ENCODE measurements around the gene HNMT. TPM values are rescaled to one million over a fixed set of nuclear protein-coding genes. Genes with fewer than 3 reads are reported as not detected.
"Not testable (repeated sequence)": the region's sequence is repeated elsewhere in the genome, so short reads cannot be mapped to it uniquely, and the experiment has no call there.

The HNMT gene
- polyA plus RNA-seq, 1 donor from 2014 or later, result not detected

DNA sequence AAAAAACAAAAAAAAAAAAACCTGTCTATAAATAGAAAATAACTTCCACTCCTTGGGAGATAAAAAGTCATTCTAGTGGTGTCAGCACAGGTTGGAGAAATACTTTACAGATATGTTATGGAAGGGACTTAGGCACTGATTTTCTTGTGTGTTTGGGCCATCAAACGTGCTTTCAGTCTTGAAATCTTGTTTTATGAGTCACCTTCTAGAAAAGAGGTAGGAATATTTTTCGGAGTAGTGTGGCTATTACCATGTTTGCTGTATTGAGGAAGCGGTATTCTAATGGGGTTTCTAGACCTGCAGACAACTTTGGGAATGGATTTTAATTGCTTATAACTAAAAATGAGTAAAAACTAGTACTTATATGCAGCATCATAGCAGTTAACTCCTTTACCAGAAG is 12.0 kb downstream of the HNMT start:
- H3K27me3 Mint-ChIP-seq, result peaks cover 2% of the 10 kb centered on the region
- H3K4me1 Mint-ChIP-seq, result no peaks in the 10 kb centered on the region
- H3K4me3 Mint-ChIP-seq, result no peak overlapping the region
- H3K27ac Mint-ChIP-seq, result no peak overlapping the region
- no peaks in the 10 kb centered on the region for H3K36me3 Mint-ChIP-seq
- no peaks in the 10 kb centered on the region for H3K9me3 Mint-ChIP-seq

DNA sequence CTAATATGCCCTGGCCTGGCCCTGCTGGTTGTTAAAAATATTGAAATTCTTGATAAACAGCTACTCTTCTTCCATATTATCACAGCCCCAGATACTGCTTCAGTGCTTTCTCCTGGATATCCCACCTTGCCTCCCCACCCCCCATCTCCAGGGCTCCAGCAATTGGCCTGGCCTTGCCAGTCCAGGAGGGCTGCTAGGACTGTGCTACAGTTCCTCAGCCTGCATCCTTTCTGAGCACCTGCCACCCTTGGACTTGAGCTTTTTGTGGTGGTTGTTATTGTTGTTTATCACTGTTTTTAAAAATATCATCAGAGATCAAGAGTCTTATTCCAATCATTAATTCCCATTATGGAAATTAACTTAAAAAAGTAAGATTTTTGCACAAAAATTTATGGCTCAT is 13.5 kb downstream of the HNMT start:
- no peak overlapping the region for H3K27ac Mint-ChIP-seq
- H3K4me3 Mint-ChIP-seq, result no peak overlapping the region
- no peaks in the 10 kb centered on the region for H3K36me3 Mint-ChIP-seq
- no peaks in the 10 kb centered on the region for H3K4me1 Mint-ChIP-seq
- no peaks in the 10 kb centered on the region for H3K9me3 Mint-ChIP-seq
- H3K27me3 Mint-ChIP-seq, result peaks cover 2% of the 10 kb centered on the region

DNA sequence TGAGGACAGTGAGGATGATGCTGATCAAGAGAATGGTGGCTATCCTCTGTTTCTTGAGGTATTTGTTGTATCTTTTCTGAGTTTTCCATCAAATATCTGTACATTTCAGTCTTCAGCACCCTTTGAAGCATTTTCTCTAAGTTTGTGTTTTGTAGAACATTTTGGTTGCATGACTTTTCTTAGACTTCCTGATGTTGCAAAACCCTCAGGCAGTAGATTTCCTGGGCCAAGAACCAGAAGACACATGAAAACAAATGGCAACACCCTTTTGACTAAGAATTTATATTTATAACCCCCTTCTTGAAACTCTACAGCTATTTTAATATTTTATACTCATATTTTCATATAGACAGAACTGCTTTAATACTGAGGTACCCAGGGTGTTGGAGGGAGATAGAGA is 16.2 kb downstream of the HNMT start:
- H3K9me3 Mint-ChIP-seq, result no peaks in the 10 kb centered on the region
- no peak overlapping the region for H3K4me3 Mint-ChIP-seq
- no peaks in the 10 kb centered on the region for H3K36me3 Mint-ChIP-seq
- no peak overlapping the region for H3K27ac Mint-ChIP-seq
- H3K4me1 Mint-ChIP-seq, result no peaks in the 10 kb centered on the region
- peaks cover 2% of the 10 kb centered on the region for H3K27me3 Mint-ChIP-seq

DNA sequence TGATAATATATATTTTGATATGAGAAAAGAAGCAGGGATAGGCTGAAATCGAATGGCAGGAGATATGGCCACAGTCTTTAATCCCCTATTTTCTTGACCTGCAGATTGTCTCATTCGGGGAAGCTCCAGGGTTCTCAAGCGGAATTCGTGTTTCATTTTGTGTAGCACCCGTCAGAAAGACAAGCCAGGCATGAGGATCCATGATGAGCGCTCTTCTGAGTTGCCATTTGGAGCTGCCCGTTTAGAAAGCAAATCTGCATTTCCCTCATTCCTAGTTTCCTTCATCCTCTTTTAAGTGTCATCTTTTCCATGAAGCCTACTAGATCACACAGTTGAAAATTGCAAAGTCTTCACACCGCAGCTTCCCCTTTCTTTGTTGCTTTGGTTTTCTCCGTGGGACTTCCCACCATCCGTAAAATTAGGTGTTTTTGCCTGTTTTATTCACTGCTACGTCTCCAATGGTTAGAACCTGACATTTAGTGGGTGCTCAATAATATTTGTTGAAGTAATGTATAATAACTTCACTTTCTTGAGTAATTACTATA is 16.9 kb downstream of the HNMT start:
- H3K4me1 Mint-ChIP-seq, result no peaks in the 10 kb centered on the region
- H3K36me3 Mint-ChIP-seq, result no peaks in the 10 kb centered on the region

DNA sequence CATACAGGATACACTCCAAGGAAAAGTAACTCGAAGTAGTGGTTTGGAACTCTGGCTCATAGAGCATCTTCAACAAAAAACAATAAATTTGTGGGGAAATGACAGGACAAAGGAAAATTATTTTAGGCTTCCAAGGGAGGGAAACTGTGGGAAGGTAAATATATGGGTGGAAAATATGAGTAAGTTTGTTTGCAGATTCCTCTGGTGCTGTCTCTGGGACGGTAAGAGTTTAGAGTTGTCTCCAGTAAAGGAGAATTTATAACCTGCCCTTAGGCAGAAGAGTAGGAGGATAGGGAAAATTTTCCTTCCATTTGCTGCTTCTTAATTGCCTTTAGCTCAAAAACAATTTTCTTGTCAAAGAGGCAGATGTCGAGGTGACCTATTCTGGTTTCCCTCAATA is 19.3 kb downstream of the HNMT start:
- H3K27ac Mint-ChIP-seq, result no peak overlapping the region
- no peaks in the 10 kb centered on the region for H3K36me3 Mint-ChIP-seq

More for the DNA sequence above, 16.9 kb downstream of the HNMT start:
- Mint-ChIP-seq H3K4me3 (no peak overlapping the region), H3K9me3 (no peaks in the 10 kb centered on the region), H3K27ac (no peak overlapping the region), H3K27me3 (peaks cover 1% of the 10 kb centered on the region)

DNA sequence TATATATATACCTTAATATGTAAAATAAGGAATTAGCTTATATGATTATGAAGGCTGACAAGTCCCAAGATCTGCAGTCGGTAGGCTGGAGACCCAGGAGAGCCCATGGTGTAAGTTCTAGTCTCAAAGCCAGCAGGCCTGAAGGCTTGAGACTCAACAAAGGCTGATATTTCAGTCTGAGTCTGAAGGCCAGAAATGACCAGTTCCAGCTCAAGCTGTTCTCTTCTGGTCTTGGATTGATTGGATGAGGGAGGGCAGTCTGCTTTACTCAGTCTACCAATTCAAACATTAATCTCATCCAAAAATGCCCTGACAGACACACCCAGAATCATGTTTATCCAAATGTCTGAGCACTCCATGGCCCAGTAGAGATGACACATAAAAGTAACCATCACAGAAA is 22.0 kb downstream of the HNMT start:
- Mint-ChIP-seq H3K4me1 (no peaks in the 10 kb centered on the region), H3K9me3 (peaks cover 0 to 2% (median 0%) of the 10 kb centered on the region in 3 donors), H3K27me3 (peaks cover 3% of the 10 kb centered on the region)

More for the DNA sequence above, 19.3 kb downstream of the HNMT start:
- H3K27me3 Mint-ChIP-seq, result peaks cover 3% of the 10 kb centered on the region
- H3K9me3 Mint-ChIP-seq, result peaks cover 0 to 2% (median 0%) of the 10 kb centered on the region in 3 donors
- no peaks in the 10 kb centered on the region for H3K4me1 Mint-ChIP-seq
- H3K4me3 Mint-ChIP-seq, result no peak overlapping the region

DNA sequence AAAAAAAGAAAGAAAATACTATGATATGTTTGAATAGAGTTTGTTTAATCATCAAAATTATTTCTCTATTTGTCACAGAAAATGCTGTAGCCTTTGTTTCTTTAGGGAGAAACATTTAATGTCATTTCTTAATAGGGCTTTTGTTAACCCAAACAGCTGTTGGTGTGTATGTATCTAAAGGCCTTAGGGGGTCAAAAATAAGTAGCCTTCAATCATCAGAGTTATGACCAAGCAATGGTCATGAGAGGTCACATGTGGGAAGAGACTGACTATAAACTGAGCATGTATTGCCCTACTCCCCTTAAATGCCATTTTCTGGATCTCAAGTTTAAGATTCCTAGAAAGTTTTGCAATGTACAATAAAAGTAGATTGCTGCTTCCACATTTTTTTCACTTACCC is 22.7 kb downstream of the HNMT start:
- no peak overlapping the region for H3K27ac Mint-ChIP-seq
- H3K4me3 Mint-ChIP-seq, result no peak overlapping the region
- H3K4me1 Mint-ChIP-seq, result no peaks in the 10 kb centered on the region
- H3K36me3 Mint-ChIP-seq, result peaks cover 2% of the 10 kb centered on the region
- H3K9me3 Mint-ChIP-seq, result peaks cover 0 to 2% (median 0%) of the 10 kb centered on the region in 3 donors
- H3K27me3 Mint-ChIP-seq, result peaks cover 3% of the 10 kb centered on the region

More for the DNA sequence above, 22.0 kb downstream of the HNMT start:
- H3K27ac Mint-ChIP-seq, result no peak overlapping the region
- no peak overlapping the region for H3K4me3 Mint-ChIP-seq
- H3K36me3 Mint-ChIP-seq, result peaks cover 2% of the 10 kb centered on the region

DNA sequence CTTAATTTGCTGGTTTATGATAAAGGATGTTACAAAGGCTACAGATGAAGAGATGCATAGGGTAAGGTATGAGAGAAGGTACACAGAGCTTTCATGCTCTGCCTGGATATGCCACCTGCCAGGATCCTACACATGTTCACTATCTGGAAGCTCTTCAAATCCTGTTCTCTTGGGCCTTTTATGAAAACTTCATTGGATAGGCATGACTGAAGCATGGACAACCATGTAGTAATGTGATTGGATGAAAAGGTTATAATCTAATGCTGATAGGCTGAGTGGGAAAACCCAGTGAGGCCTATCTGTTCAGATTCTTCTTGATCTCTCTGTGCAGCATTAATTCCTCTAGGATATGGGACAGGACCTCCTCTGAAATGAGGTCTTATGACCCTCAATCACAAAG is 26.8 kb downstream of the HNMT start:
- H3K4me1 Mint-ChIP-seq, result no peaks in the 10 kb centered on the region
- peaks cover 2% of the 10 kb centered on the region for H3K36me3 Mint-ChIP-seq
- H3K4me3 Mint-ChIP-seq, result no peak overlapping the region
- peaks cover 3% of the 10 kb centered on the region for H3K27me3 Mint-ChIP-seq
- no peak overlapping the region for H3K27ac Mint-ChIP-seq
- H3K9me3 Mint-ChIP-seq, result peaks cover 2 to 4% (median 4%) of the 10 kb centered on the region in 3 donors

DNA sequence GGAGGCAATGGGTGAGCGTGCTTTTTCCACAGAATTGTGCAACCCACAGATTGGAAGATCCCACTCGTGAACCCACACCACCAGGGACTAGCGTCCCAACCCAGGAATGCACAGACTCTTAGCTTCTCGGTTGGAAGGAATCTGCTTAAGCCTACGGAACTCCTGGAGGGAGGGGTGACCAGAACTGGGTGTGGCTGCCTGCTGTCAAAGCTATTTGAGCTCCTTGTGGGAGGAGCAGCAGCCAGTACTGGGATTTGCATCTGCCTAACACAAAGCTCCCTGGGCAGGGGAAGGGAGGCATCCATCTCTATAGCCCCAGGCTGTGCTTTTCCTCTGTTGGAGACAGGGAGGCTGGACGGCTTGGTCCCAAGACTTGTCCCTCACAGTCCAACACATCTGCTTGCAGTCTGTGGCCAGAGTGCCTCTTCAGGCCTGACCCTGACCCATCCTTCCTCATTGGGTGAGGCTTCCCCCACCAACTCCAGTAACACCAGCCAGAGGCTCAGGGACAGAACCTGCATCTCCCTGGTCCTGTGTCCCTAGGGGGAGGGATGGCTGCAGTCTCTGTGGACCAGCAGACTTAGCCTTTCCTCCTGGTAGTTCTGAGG is 27.9 kb downstream of the HNMT start:
- Mint-ChIP-seq H3K4me1 (no peaks in the 10 kb centered on the region), H3K36me3 (peaks cover 2% of the 10 kb centered on the region), H3K4me3 (no peak overlapping the region), H3K27me3 (peaks cover 3% of the 10 kb centered on the region), H3K27ac (no peak overlapping the region), H3K9me3 (peaks cover 2 to 8% (median 4%) of the 10 kb centered on the region in 3 donors)

DNA sequence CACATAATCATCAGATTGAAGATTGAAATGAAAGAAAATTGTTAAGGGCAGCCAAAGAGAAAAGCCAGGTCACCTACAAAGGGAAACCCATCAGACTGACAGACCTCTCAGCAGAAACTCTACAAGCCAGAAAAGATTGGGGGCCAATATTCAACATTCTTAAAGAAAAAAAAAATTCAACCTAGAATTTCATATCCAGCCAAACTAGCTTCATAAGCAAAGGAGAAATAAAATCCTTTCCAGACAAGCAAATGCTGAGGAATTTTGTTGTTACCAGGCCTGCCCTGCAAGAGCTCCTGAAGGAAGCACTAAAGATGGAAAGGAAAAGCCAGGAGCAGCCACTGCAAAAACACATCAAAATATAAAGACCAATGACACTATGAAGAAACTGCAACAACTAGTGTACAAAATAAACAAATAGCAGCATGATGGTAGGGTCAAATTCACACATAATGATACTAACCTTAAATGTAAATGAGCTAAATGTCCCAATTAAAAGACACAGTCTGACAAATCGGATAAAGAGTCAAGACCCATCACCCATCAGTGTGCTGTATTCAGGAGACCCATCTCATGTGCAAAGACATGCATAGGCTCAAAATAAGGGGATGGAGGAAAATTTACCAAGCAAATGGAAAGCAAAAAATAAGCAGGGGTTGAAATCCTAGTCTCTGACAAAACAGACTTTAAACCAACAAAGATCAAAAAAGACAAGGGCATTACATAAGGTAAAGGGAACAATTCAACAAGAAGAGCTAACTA is 29.6 kb downstream of the HNMT start:
- H3K4me1 Mint-ChIP-seq, H3K4me3 Mint-ChIP-seq, H3K27ac Mint-ChIP-seq: not testable (repeated sequence)

DNA sequence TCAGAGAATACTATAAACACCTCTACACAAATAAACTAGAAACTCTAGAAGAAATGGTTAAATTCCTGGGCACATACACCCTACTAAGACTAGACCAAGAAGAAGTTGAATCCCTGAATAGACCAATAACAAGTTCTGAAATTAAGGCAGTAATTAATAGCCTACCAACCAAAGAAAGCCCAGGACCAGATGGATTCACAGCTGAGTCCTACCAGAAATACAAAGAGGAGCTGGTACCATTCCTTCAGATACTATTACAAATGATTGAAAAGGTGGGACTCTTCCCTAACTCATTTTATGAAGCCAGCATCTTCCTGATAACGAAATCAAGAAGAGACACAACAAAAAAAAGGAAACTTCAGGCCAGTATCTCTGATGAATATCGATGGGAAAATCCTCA is 31.1 kb downstream of the HNMT start:
- not testable (repeated sequence) for H3K27ac Mint-ChIP-seq, H3K4me3 Mint-ChIP-seq, H3K4me1 Mint-ChIP-seq, H3K27me3 Mint-ChIP-seq, H3K36me3 Mint-ChIP-seq, H3K9me3 Mint-ChIP-seq

More for the DNA sequence above, 29.6 kb downstream of the HNMT start:
- not testable (repeated sequence) for H3K27me3 Mint-ChIP-seq, H3K9me3 Mint-ChIP-seq, H3K36me3 Mint-ChIP-seq

DNA sequence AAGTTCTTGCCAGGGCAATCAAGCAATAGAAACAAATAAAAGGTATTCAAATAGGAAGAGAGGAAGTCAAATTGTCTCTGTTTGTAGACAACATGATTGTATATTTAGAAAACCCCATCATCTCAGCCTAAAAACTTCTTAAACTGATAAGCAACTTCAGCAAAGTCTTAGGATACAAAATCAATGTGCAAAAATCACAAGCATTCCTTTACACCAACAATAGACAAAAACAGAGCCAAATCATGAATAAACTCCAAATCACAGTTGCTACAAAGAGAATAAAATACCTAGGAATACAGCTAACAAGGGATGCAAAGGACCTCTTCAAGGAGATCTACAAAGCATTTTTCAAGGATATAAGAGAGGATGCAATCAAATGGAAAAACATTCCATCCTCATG is 31.9 kb downstream of the HNMT start:
- not testable (repeated sequence) for H3K4me3 Mint-ChIP-seq, H3K27me3 Mint-ChIP-seq, H3K9me3 Mint-ChIP-seq

DNA sequence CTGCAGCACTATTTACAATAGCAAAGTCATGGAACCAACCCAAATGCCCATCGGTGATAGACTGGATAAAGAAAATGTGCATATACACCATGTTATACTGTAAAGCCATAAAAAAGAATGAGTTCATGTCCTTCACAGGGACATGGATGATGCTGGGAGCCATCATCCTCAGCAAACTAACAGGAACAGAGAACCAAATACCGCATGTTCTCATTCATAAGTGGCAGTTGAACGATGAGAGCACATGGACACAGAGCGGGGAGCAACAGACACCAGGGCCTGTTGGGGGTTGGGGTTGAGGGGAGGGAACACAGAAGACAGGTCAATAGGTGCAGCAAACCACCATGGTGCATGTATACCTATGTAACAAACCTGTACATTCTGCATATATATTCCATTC is 33.5 kb downstream of the HNMT start:
- Mint-ChIP-seq H3K27me3 (no peaks in the 10 kb centered on the region), H3K4me3 (no peak overlapping the region), H3K4me1 (no peaks in the 10 kb centered on the region)

More for the DNA sequence above, 31.9 kb downstream of the HNMT start:
- not testable (repeated sequence) for H3K27ac Mint-ChIP-seq, H3K4me1 Mint-ChIP-seq, H3K36me3 Mint-ChIP-seq

DNA sequence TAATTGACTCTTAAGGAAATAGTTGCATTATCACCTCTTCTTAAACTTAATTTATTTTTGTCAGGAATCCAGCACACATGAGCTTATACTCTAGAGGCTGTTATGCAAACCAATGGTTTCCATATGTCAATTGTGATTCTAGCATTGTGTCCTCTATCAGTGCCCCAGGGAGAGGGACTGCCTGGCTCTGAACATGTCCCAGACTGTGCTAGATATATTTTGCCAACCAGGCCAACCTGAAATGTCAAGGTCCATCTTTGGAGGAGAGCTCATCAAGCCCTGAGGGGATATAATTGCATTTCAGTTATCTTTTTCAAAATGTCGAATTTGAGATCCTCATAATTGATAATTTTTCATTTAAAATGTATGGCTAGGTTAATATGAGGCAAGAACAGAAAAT is 34.2 kb downstream of the HNMT start:
- Mint-ChIP-seq H3K27me3 (no peaks in the 10 kb centered on the region), H3K27ac (no peak overlapping the region), H3K9me3 (peaks cover under 1 to 3% (median 2%) of the 10 kb centered on the region in 3 donors), H3K36me3 (no peaks in the 10 kb centered on the region), H3K4me3 (no peak overlapping the region), H3K4me1 (no peaks in the 10 kb centered on the region)

More for the DNA sequence above, 33.5 kb downstream of the HNMT start:
- peaks cover 4 to 5% (median 4%) of the 10 kb centered on the region in 3 donors for H3K9me3 Mint-ChIP-seq
- no peak overlapping the region for H3K27ac Mint-ChIP-seq
- H3K36me3 Mint-ChIP-seq, result no peaks in the 10 kb centered on the region

DNA sequence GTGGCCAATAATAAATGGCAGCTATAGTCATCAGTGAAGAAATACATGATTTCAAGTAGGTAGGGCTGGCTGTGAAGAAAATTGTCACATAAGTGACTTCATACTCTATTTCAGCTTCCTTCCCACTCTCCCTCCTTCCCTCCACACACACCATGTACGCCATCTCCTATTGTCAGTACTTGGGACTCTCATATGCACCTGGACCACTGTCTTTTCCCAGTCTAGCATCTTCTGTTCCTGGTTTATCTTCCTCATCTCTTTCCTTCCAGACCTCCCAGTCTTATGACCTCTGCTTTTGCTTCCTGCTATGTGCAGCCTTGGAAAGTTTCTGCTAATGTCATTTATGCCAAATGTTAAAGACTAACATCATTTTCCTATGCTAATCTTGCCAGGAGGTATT is 35.0 kb downstream of the HNMT start:
- Mint-ChIP-seq H3K4me1 (no peaks in the 10 kb centered on the region), H3K4me3 (no peak overlapping the region), H3K27me3 (no peaks in the 10 kb centered on the region), H3K27ac (no peak overlapping the region), H3K36me3 (no peaks in the 10 kb centered on the region), H3K9me3 (peaks cover 0 to 3% (median 2%) of the 10 kb centered on the region in 3 donors)

DNA sequence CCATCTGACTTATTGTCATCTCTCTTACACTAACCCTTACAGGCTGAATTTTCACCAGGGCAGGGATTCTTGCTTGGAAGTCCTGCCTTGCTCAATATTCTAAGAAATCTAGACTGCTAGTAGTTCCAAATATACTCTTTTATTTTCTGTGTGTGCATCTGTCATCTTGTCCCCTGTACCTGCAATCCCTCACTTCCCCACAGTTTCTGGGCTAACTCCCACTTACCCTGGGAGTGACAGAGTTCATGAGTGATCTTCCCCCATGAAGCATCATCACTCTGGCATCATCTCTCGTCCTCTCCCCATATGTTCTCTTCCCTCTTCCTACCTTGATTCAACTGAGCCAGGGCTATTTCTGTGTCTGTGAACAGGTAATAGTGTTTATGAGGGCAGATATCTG is 35.7 kb downstream of the HNMT start:
- Mint-ChIP-seq H3K4me3 (no peak overlapping the region), H3K27ac (no peak overlapping the region), H3K36me3 (no peaks in the 10 kb centered on the region), H3K9me3 (peaks cover 0 to 3% (median 2%) of the 10 kb centered on the region in 3 donors), H3K4me1 (no peaks in the 10 kb centered on the region), H3K27me3 (no peaks in the 10 kb centered on the region)

Measured in IgD-negative memory B cell (primary cell).